Pancreas (tissue), 10 donors: ENCODE measurements around the gene ANKRD27. TPM values are rescaled to one million over a fixed set of nuclear protein-coding genes. Genes with fewer than 3 reads are reported as not detected.
"Not testable (repeated sequence)": the region's sequence is repeated elsewhere in the genome, so short reads cannot be mapped to it uniquely, and the experiment has no call there.

ENCODE experiments used
- ATAC-seq, 4 donors: fragments of 200-7000 bp; cut with Tn5 transposase; one replicate each; pipeline versions ENCODE4 v1.8.0 to v1.9.1; 2020; ENCODE audit warnings: mild to moderate bottlenecking in 4 of 4, moderate library complexity in 4 of 4
- DNase-seq, 6 donors: peaks; one replicate each; pipeline ENCODE4 v3.0.0-alpha.2; 2020
- FAIRE-seq: peaks from 2 replicates; lab custom pipeline; 2012; peaks lifted over from hg19 to GRCh38; lab: Jason Lieb, UNC
- H3K27ac ChIP-seq, 4 donors: fragments of 200-600 bp; sonication (generic); 1 replicate in 3 of 4; 2 replicates in 1 of 4; pipeline versions ENCODE4 v1.5.0 to v1.8.0; 2020
- H3K27me3 ChIP-seq, 4 donors: fragments of 200-600 bp; one replicate each; pipeline ENCODE4 v1.8.0; 2021
- H3K36me3 ChIP-seq, 3 donors: fragments of 200-600 bp; sonication (generic) in 1 of 3; one replicate each; pipeline versions ENCODE4 v1.5.0 to v1.8.0; 2020 to 2021
- H3K4me1 ChIP-seq, 3 donors: fragments of 200-600 bp; one replicate each; pipeline ENCODE4 v1.8.0; 2021
- H3K4me3 ChIP-seq, 4 donors: fragments of 200-600 bp; sonication (generic) in 2 of 4; one replicate each; pipeline versions ENCODE4 v1.5.0 to v1.8.0; 2020 to 2021
- H3K9me3 ChIP-seq, 4 donors: fragments of 200-600 bp; one replicate each; pipeline ENCODE4 v1.8.0; 2021
- WGBS, 2 donors: extraction: QIAGEN DNeasy Blood & Tissue Kit; methylation state at CpG; one replicate each; pipeline ENCODE4 v1.1.7; 2013; 5-methylcytosine and 5-hydroxymethylcytosine counted together
- intact Hi-C, 3 donors: fragments of 100-400 bp; cut with DNase I; formaldehyde crosslinking; loops; one replicate each; pipeline versions ENCODE4 v1.11.1 to v1.14.2; 2022
- polyA plus RNA-seq, 2 donors: library from polyadenylated mRNA; stranded (reverse); fragments of 200-250 nt; gene quantifications; one replicate each; pipeline ENCODE4 v1.2.3, GENCODE V29; 2013
- total RNA-seq, 6 donors: library from RNA; stranded (reverse); fragmentation: NEBNext Ultra II Directional in 4 of 6; extraction: Animal tissue kit (Norgen Biotek cat#: 25700) in 4 of 6; gene quantifications; one replicate each; pipeline versions ENCODE4 v1.2.1 to v1.2.4, GENCODE V29; 2021 to 2023
- TF ChIP-seq, protein P1 (sequence below), 4 donors: fragments of 200-600 bp; sonication (generic) in 3 of 4; IDR thresholded peaks; one replicate each; pipeline versions ENCODE4 v1.5.0 to v1.8.0; 2021; ENCODE audit warnings: antibody characterized with exemption in 4 of 4
- donor health status: healthy with polysubstance abuse.
- donor health status: DM: no; HTN: no; CAD: no; lungs with moderate emphysema.
- donor health status: DM: no; HTN: no; CAD: no.
- donor health status: control.
- donor health status: control.
- donor health status: Bipolar disorder and iron deficiency.
- donor health status: DM: yes; HTN: yes; CAD: no.
- donor health status: DM: no; HTN: no; CAD: no.
- donor health status: DM: no; HTN: no; CAD: no.
- donor health status: DM: yes; HTN: yes; CAD: no.

The ANKRD27 gene
- total and polyA plus RNA-seq, 8 donors: 4.5 to 17.6 (median 9.6) TPM

DNA sequence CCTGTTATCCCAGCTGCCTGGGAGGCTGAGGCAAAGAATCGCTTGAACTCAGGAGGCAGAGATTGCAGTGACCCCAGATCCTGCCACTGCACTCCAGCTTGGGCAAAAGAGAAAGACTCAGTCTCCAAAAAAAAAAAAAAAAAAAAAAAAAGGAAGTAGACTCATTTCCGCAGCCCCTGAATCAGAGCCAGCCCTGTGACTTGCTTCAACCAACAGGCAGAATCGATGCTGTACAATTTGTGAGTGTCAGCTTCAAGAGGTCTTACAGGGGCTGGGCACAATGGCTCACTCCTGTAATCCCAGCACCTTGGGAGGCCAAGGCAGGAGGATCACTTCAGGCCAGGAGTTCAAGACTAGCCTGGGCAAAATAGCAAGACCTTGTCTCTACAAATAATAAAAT lies 12.8 kb downstream of the ANKRD27 start:
- Histone ChIP-seq H3K36me3 (no peaks in the 10 kb centered on the region), H3K4me1 (no peaks in the 10 kb centered on the region), H3K27me3 (no peaks in the 10 kb centered on the region), H3K4me3 (no peak overlapping the region), H3K9me3 (no peaks in the 10 kb centered on the region), H3K27ac (no peak overlapping the region)
- ATAC-seq (no peak), DNase-seq (no peak), FAIRE-seq (no peak)
- WGBS, 2 donors: 58 to 61% methylated on average over 3 of the region's 3 CpGs
- intact Hi-C loops: no loop called here
- TF ChIP-seq, protein P1, sequence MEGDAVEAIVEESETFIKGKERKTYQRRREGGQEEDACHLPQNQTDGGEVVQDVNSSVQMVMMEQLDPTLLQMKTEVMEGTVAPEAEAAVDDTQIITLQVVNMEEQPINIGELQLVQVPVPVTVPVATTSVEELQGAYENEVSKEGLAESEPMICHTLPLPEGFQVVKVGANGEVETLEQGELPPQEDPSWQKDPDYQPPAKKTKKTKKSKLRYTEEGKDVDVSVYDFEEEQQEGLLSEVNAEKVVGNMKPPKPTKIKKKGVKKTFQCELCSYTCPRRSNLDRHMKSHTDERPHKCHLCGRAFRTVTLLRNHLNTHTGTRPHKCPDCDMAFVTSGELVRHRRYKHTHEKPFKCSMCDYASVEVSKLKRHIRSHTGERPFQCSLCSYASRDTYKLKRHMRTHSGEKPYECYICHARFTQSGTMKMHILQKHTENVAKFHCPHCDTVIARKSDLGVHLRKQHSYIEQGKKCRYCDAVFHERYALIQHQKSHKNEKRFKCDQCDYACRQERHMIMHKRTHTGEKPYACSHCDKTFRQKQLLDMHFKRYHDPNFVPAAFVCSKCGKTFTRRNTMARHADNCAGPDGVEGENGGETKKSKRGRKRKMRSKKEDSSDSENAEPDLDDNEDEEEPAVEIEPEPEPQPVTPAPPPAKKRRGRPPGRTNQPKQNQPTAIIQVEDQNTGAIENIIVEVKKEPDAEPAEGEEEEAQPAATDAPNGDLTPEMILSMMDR (IDR thresholded peaks at IDR 0.05): no peak

- WGBS, 2 donors: 89 to 95% methylated on average over 7 of the region's 7 CpGs
- ATAC-seq (no peak), DNase-seq (no peak), FAIRE-seq (no peak)
- Histone ChIP-seq H3K4me1 (no peaks in the 10 kb centered on the region), H3K27me3 (no peaks in the 10 kb centered on the region), H3K4me3 (no peak overlapping the region), H3K9me3 (no peaks in the 10 kb centered on the region), H3K36me3 (no peaks in the 10 kb centered on the region), H3K27ac (no peak overlapping the region)
- TF ChIP-seq, protein P1 (IDR thresholded peaks at IDR 0.05): no peak
- intact Hi-C loops: no loop called here
Observed at GRCh38 chr19:32661318-32661717, 13.7 kb downstream of the ANKRD27 start.

DNA sequence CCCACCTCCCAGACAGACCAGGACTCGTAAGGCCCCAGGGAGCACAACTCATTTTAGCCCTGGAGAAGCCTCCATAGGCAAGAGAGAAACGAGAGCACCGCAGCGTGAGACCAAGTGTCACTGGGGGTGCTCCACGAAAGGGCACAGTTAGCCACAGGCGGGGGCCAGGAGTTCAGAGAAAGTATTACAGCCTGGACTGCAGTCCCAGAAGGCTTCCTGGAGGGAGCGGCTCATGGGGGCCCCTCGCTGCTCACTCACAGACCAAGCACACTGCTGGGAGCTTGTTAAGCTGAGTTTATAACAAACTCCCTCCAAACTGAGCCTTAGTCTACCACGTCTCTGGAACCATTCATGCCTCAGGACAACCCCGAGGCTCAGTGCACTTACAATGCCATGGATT lies 16.5 kb downstream of the ANKRD27 start:
- TF ChIP-seq, protein P1 (IDR thresholded peaks at IDR 0.05): no peak
- intact Hi-C loops: no loop called here
- 85 to 87% methylated on average over 10 of the region's 10 CpGs for WGBS, 2 donors
- Histone ChIP-seq H3K9me3 (no peaks in the 10 kb centered on the region), H3K27ac (no peak overlapping the region), H3K4me1 (no peaks in the 10 kb centered on the region), H3K4me3 (no peak overlapping the region), H3K27me3 (no peaks in the 10 kb centered on the region), H3K36me3 (no peaks in the 10 kb centered on the region)
- DNase-seq: no peak
- no peak for ATAC-seq
- FAIRE-seq: no peak

DNA sequence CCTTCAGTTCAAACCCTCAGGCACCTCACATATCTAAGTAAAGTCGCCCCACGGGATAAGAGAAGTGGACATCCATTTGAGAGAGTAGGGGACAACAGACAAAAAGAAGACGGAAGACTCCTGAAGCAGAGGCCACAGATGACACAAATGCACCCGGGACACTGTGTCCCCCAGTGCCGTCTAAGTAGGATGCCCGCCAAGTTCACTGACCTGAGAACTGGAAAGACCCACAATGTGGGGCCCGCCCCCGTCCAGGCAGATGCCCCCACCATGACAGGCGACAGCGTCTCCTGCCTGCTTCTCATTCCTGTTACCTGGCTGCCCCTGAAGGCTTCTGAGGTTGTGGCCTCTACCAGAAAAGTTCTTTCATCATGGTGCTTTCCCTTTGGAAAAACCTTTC lies 16.9 kb downstream of the ANKRD27 start:
- Histone ChIP-seq H3K4me3 (no peak overlapping the region), H3K9me3 (no peaks in the 10 kb centered on the region), H3K27me3 (no peaks in the 10 kb centered on the region), H3K27ac (no peak overlapping the region), H3K4me1 (peaks cover 0 to 2% (median 0%) of the 10 kb centered on the region in 3 donors), H3K36me3 (no peaks in the 10 kb centered on the region)
- intact Hi-C loops: no loop called here
- 92 to 94% methylated on average over 10 of the region's 10 CpGs for WGBS, 2 donors
- FAIRE-seq (no peak), ATAC-seq (no peak), DNase-seq (no peak)
- TF ChIP-seq, protein P1 (IDR thresholded peaks at IDR 0.05): no peak

GRCh38 chr19:32656379-32656778 lies 18.6 kb downstream of the ANKRD27 start:
- H3K4me3 ChIP-seq, H3K9me3 ChIP-seq, FAIRE-seq, ATAC-seq, DNase-seq, H3K36me3 ChIP-seq, H3K27ac ChIP-seq, H3K4me1 ChIP-seq, intact Hi-C loops, H3K27me3 ChIP-seq: not testable (repeated sequence)
- WGBS, 2 donors: 97 to 99% methylated on average over 8 of the region's 8 CpGs
